Measurements from ENCODE around the gene NXPE4.
"Not testable (repeated sequence)": the region's sequence is repeated elsewhere in the genome, so short reads cannot be mapped to it uniquely, and the experiment has no call there.

Gene NXPE4

GRCh38 chr11:114595571-114595970 lies at the start of gene NXPE4:
Gene NXPE4 (minus strand): TSS chr11:114595786. CDS start chr11:114594759, 1,027 bp downstream.
- DNase-seq: no peak

- not testable (repeated sequence) for DNase-seq
These were observed 43.9 kb upstream of the NXPE4 start for GRCh38 chr11:114639440-114639839.

GRCh38 chr11:114631445-114631965 lies 35.9 kb upstream of the NXPE4 start:
- not testable (repeated sequence) for DNase-seq

- DNase-seq: no peak
These were observed 29.7 kb upstream of the NXPE4 start for GRCh38 chr11:114625294-114625693.

GRCh38 chr11:114624455-114625207 lies 29.0 kb upstream of the NXPE4 start:
- no peak for DNase-seq

GRCh38 chr11:114623720-114624119 lies 28.1 kb upstream of the NXPE4 start:
- no peak for DNase-seq

- no peak for DNase-seq
These were observed 27.3 kb upstream of the NXPE4 start for GRCh38 chr11:114622858-114623257.

GRCh38 chr11:114621950-114622809 lies 26.6 kb upstream of the NXPE4 start:
- DNase-seq: no peak

- DNase-seq: no peak
These were observed 25.5 kb upstream of the NXPE4 start for GRCh38 chr11:114621072-114621471.

- DNase-seq: no peak
These were observed 24.1 kb upstream of the NXPE4 start for GRCh38 chr11:114619659-114620173.

GRCh38 chr11:114618139-114618538 lies 22.6 kb upstream of the NXPE4 start:
- no peak for DNase-seq

- no peak for DNase-seq
These were observed 21.9 kb upstream of the NXPE4 start for GRCh38 chr11:114617157-114618124.

- no peak for DNase-seq
These were observed 20.9 kb upstream of the NXPE4 start for GRCh38 chr11:114616516-114616915.

GRCh38 chr11:114615448-114616361 lies 20.1 kb upstream of the NXPE4 start:
- DNase-seq: no peak

- DNase-seq: no peak
These were observed 18.6 kb upstream of the NXPE4 start for GRCh38 chr11:114614127-114614720.

- DNase-seq: not testable (repeated sequence)
These were observed 17.5 kb upstream of the NXPE4 start for GRCh38 chr11:114613094-114613493.

GRCh38 chr11:114612686-114613085 lies 17.1 kb upstream of the NXPE4 start:
- DNase-seq: no peak

GRCh38 chr11:114612199-114612598 lies 16.6 kb upstream of the NXPE4 start:
- DNase-seq: not testable (repeated sequence)

GRCh38 chr11:114610984-114611944 lies 15.7 kb upstream of the NXPE4 start:
- DNase-seq: no peak

Measured in NCI-H1694 (cell line).